Measurements from ENCODE around the gene RXRB. TPM values are rescaled to one million over a fixed set of nuclear protein-coding genes. Genes with fewer than 3 reads are reported as not detected.

Gene RXRB
- total RNA-seq, 1 donor from 2014 or later, result 21.6 TPM

- no peak overlapping the region for H3K4me3 ChIP-seq
- intact Hi-C loops (cut with DNase I), result no loop called here
- no peak for DNase-seq (ENCODE audit: low spot score in 2 of 2)
- no peak for TF ChIP-seq CTCF (IDR thresholded peaks at IDR 0.05)
- H3K9me3 ChIP-seq, result no peaks in the 10 kb centered on the region
- H3K36me3 ChIP-seq, result peaks cover 1 to 8% of the 10 kb centered on the region in 2 donors
- H3K4me1 ChIP-seq, result peaks cover 11% of the 10 kb centered on the region in 2 donors
- H3K27me3 ChIP-seq, result peaks cover 4% of the 10 kb centered on the region
- no peak overlapping the region for H3K27ac ChIP-seq
Observed at GRCh38 chr6:33189625-33190448, 10.6 kb downstream of the RXRB start.

GRCh38 chr6:33189164-33189563 is 11.3 kb downstream of the RXRB start:
- Histone ChIP-seq H3K4me3 (no peak overlapping the region), H3K27me3 (peaks cover 4% of the 10 kb centered on the region), H3K4me1 (peaks cover 11% of the 10 kb centered on the region in 2 donors), H3K9me3 (no peaks in the 10 kb centered on the region), H3K36me3 (peaks cover 0 to 2% of the 10 kb centered on the region in 2 donors), H3K27ac (no peak overlapping the region)
- TF ChIP-seq CTCF (IDR thresholded peaks at IDR 0.05), result no peak
- intact Hi-C loops (cut with DNase I), result no loop called here
- no peak for DNase-seq (ENCODE audit: low spot score in 2 of 2)

GRCh38 chr6:33187809-33188208 is 12.7 kb downstream of the RXRB start:
- no peak for DNase-seq (ENCODE audit: low spot score in 2 of 2)
- Histone ChIP-seq H3K36me3 (no peaks in the 10 kb centered on the region), H3K4me1 (peaks cover 7 to 9% of the 10 kb centered on the region in 2 donors), H3K27me3 (peaks cover 4% of the 10 kb centered on the region), H3K4me3 (no peak overlapping the region), H3K9me3 (no peaks in the 10 kb centered on the region), H3K27ac (no peak overlapping the region)
- intact Hi-C loops (cut with DNase I), result no loop called here
- TF ChIP-seq CTCF (IDR thresholded peaks at IDR 0.05), result no peak

- no peaks in the 10 kb centered on the region for H3K4me1 ChIP-seq
- no peak for TF ChIP-seq CTCF (IDR thresholded peaks at IDR 0.05)
- intact Hi-C loops (cut with DNase I), result no loop called here
- no peak overlapping the region for H3K27ac ChIP-seq
- no peak overlapping the region for H3K4me3 ChIP-seq
- DNase-seq (ENCODE audit: low spot score in 2 of 2), result no peak
- H3K36me3 ChIP-seq, result no peaks in the 10 kb centered on the region
- H3K27me3 ChIP-seq, result no peaks in the 10 kb centered on the region
- no peaks in the 10 kb centered on the region for H3K9me3 ChIP-seq
Observed at GRCh38 chr6:33185654-33186187, 14.7 kb downstream of the RXRB start.

- no peak overlapping the region for H3K4me3 ChIP-seq
- intact Hi-C loops (cut with DNase I), result no loop called here
- no peaks in the 10 kb centered on the region for H3K27me3 ChIP-seq
- no peaks in the 10 kb centered on the region for H3K9me3 ChIP-seq
- no peaks in the 10 kb centered on the region for H3K36me3 ChIP-seq
- no peak for TF ChIP-seq CTCF (IDR thresholded peaks at IDR 0.05)
- no peaks in the 10 kb centered on the region for H3K4me1 ChIP-seq
- DNase-seq (ENCODE audit: low spot score in 2 of 2), result no peak
- H3K27ac ChIP-seq, result no peak overlapping the region
Observed at GRCh38 chr6:33185190-33185589, 15.3 kb downstream of the RXRB start.
